CD4-positive, alpha-beta memory T cell (primary cell): ENCODE results near the gene PEX11B. TPM values are rescaled to one million over a fixed set of nuclear protein-coding genes. Genes with fewer than 3 reads are reported as not detected.

Experiments used
- CTCF ChIA-PET: fragments of 350-600 bp; sonication (Branson Sonifier 250); formaldehyde crosslinking; loops from one replicate; lab custom pipeline; 2021; ENCODE audit warnings: inconsistent platforms; ENCODE audit not compliant: partially characterized antibody; lab: Charles Lee
- POLR2A ChIA-PET: fragments of 350-600 bp; sonication (Branson Sonifier 250); formaldehyde crosslinking; loops from one replicate; lab custom pipeline; 2021; ENCODE audit not compliant: partially characterized antibody; lab: Charles Lee
- DNase-seq, 5 donors: peaks; one replicate each; pipeline versions ENCODE4 v3.0.0 to v3.0.0-alpha.2; 2020 to 2022; ENCODE audit warnings: mixed read lengths in 1 of 5
- H3K27ac ChIP-seq: one replicate; pipeline ENCODE4 v1.7.0; 2013; ENCODE audit warnings: low read depth, low read length
- H3K27me3 ChIP-seq: 2 replicates; pipeline ENCODE4 v1.7.0; 2013; ENCODE audit warnings: mild to moderate bottlenecking, low read length, moderate library complexity; ENCODE audit not compliant: insufficient read depth
- H3K36me3 ChIP-seq: 2 replicates; pipeline ENCODE4 v1.7.0; 2013; ENCODE audit warnings: mild to moderate bottlenecking, low read length, moderate library complexity; ENCODE audit not compliant: insufficient read depth
- H3K4me1 ChIP-seq: 2 replicates; pipeline ENCODE4 v1.7.0; 2013; ENCODE audit warnings: mild to moderate bottlenecking, low read length, moderate library complexity; ENCODE audit not compliant: insufficient read depth
- H3K4me3 ChIP-seq, 2 donors: one replicate each; pipeline ENCODE4 v1.7.0; 2013; ENCODE audit warnings: low read length in 2 of 2, mild to moderate bottlenecking in 1 of 2
- H3K9me3 ChIP-seq, 2 donors: one replicate each; pipeline ENCODE4 v1.7.0; 2013; ENCODE audit warnings: low read length in 2 of 2, control low read depth in 1 of 2; ENCODE audit not compliant: control insufficient read depth in 1 of 2
- H3K27ac Mint-ChIP-seq, 7 donors: one replicate each; pipeline ENCODE4 v1.8.0; 2020 to 2021; ENCODE audit warnings: mixed read lengths in 7 of 7, mild to moderate bottlenecking in 6 of 7, inconsistent platforms in 3 of 7, moderate library complexity in 3 of 7
- H3K27me3 Mint-ChIP-seq, 2 donors: one replicate each; pipeline ENCODE4 v1.8.0; 2020 to 2021; ENCODE audit warnings: mixed read lengths in 2 of 2
- H3K36me3 Mint-ChIP-seq, 2 donors: one replicate each; pipeline ENCODE4 v1.8.0; 2020 to 2021; ENCODE audit warnings: mixed read lengths in 2 of 2, inconsistent platforms in 1 of 2, mild to moderate bottlenecking in 1 of 2
- H3K4me1 Mint-ChIP-seq, 4 donors: one replicate each; pipeline ENCODE4 v1.8.0; 2020 to 2021; ENCODE audit warnings: mixed read lengths in 4 of 4, mild to moderate bottlenecking in 1 of 4
- H3K4me3 Mint-ChIP-seq, 8 donors: one replicate each; pipeline ENCODE4 v1.8.0; 2020 to 2021; ENCODE audit warnings: mixed read lengths in 8 of 8, mild to moderate bottlenecking in 7 of 8, moderate library complexity in 6 of 8, inconsistent platforms in 3 of 8
- H3K9me3 Mint-ChIP-seq, 8 donors: one replicate each; pipeline ENCODE4 v1.8.0; 2020 to 2021; ENCODE audit warnings: mixed read lengths in 8 of 8, mild to moderate bottlenecking in 5 of 8, inconsistent platforms in 3 of 8, moderate library complexity in 1 of 8
- intact Hi-C: fragments of 100-400 bp; cut with micrococcal nuclease; formaldehyde crosslinking; loops from one replicate; pipeline ENCODE4 v1.15.1; 2023
- polyA plus RNA-seq, 2 donors: library from polyadenylated mRNA; unstranded; fragments of 300-500 nt; fragmentation: Illumina TruSeq; gene quantifications; one replicate each; pipeline ENCODE4 v1.2.3, GENCODE V29; 2021
- total RNA-seq, 2 experiments: library from RNA; stranded (reverse); gene quantifications; one replicate each; pipeline ENCODE4 v1.2.3, GENCODE V29; 2021

The PEX11B gene
- total and polyA plus RNA-seq, 4 experiments from 2014 or later, result 34.7 to 55.3 (median 46.6) TPM

- Histone ChIP-seq H3K9me3 (no peaks in the 10 kb centered on the region), H3K27ac (peak overlapping the region; percentile 71), H3K36me3 (no peaks in the 10 kb centered on the region), H3K27me3 (no peaks in the 10 kb centered on the region), H3K4me3 (peak overlapping the region; percentile 65 to 85), H3K4me1 (peaks cover 65% of the 10 kb centered on the region)
- POLR2A ChIA-PET, result interaction anchor here (1.1 to 17.4 kb wide), 11 partner anchors 8 to 104 kb away, joined by 3 to 444 read pairs (median 19); partner anchors contain the start of genes PEX11B, PIAS3, RBM8A and TXNIP
- Mint-ChIP-seq H3K4me1 (peaks cover 44 to 80% (median 53%) of the 10 kb centered on the region in 4 donors), H3K27ac (peak overlapping the region; percentile 89 to 99 (median 98)), H3K4me3 (peak overlapping the region; percentile 93 to 97 (median 95)), H3K36me3 (peaks cover 3 to 20% of the 10 kb centered on the region in 2 donors), H3K27me3 (no peaks in the 10 kb centered on the region), H3K9me3 (peaks cover 0 to 3% (median 0%) of the 10 kb centered on the region in 8 donors)
- peak in 2 of 5 donors; percentile 27 to 55 for DNase-seq
- CTCF ChIA-PET, result interaction anchor here (1.4 to 9.4 kb wide), 7 partner anchors 16 to 116 kb away, joined by 4 to 98 read pairs (median 26); partner anchors contain the start of genes NUDT17, PIAS3 and RBM8A
- intact Hi-C loops, result loop anchor here (5.0 kb wide), 1 partner anchor 35 kb away; the partner anchor contains the start of gene TXNIP
Observed at GRCh38 chr1:145962157-145963102, 43.9 kb upstream of the PEX11B start.

DNA sequence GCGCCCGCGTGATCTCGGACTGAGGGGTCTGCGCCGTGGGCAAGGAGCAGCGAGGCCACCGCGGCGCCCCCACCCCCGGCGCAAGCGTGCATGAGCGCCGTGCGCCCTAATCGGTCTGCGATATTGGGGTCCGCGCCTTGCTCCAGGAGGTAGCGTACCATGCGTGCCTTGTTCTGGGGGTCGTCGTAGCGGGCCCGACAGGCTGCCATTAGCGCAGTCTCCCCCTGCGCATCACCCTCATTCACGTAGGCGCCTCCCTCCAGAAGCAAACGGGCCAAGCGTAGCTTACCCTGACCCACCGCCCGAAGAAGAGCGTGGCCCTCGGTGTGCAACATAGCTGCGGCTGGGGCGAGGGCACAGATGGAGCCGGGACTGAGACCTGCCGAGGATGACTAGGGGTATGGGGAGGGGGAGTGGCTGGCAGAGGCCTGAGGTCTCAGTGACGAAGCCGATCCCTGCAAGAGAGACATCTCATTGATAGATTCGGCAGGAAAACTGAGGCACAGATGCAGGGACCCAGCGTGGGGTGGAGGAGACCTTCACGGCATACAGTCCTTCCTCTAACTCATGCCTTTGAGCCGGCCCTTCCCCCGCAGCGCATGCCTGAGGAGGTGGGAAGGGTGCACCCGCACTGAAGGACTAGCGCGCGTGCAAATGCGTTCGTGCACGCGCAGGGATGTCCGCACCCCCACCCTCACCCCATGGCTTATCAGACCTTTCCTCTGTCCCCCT is 43.1 kb upstream of the PEX11B start:
- peaks cover 47 to 83% (median 54%) of the 10 kb centered on the region in 4 donors for H3K4me1 Mint-ChIP-seq
- H3K4me3 Mint-ChIP-seq, result peak overlapping the region; percentile 88 to 97 (median 94)
- H3K4me1 ChIP-seq, result peaks cover 64% of the 10 kb centered on the region
- H3K27me3 ChIP-seq, result no peaks in the 10 kb centered on the region
- peak overlapping the region; percentile 86 to 94 (median 91) for H3K27ac Mint-ChIP-seq
- no peaks in the 10 kb centered on the region for H3K9me3 Mint-ChIP-seq
- CTCF ChIA-PET, result interaction anchor here (3.5 to 9.4 kb wide), 4 partner anchors 17 to 115 kb away, joined by 26 to 98 read pairs (median 36); partner anchors contain the start of genes NUDT17 and RBM8A
- H3K9me3 ChIP-seq, result no peaks in the 10 kb centered on the region
- intact Hi-C loops, result loop anchor here (5.0 kb wide), 1 partner anchor 36 kb away; the partner anchor contains the start of gene TXNIP
- peaks cover 0 to 24% of the 10 kb centered on the region in 2 donors for H3K36me3 Mint-ChIP-seq
- peak in 4 of 5 donors; percentile 35 to 63 (median 41) for DNase-seq
- peak overlapping the region; percentile 71 for H3K27ac ChIP-seq
- H3K27me3 Mint-ChIP-seq, result no peaks in the 10 kb centered on the region
- peak overlapping the region; percentile 44 to 85 for H3K4me3 ChIP-seq
- POLR2A ChIA-PET, result interaction anchor here (1.1 to 17.4 kb wide), 9 partner anchors 9 to 103 kb away, joined by 3 to 444 read pairs (median 54); partner anchors contain the start of genes PEX11B, PIAS3, RBM8A and TXNIP
- no peaks in the 10 kb centered on the region for H3K36me3 ChIP-seq

GRCh38 chr1:145961109-145961424 is 42.5 kb upstream of the PEX11B start:
- Histone ChIP-seq H3K9me3 (no peaks in the 10 kb centered on the region), H3K4me3 (peak overlapping the region; percentile 44 to 85), H3K27me3 (no peaks in the 10 kb centered on the region), H3K4me1 (peaks cover 66% of the 10 kb centered on the region), H3K27ac (peak overlapping the region; percentile 71), H3K36me3 (no peaks in the 10 kb centered on the region)
- intact Hi-C loops, result loop anchor here (5.0 kb wide), 1 partner anchor 36 kb away; the partner anchor contains the start of gene TXNIP
- no peaks in the 10 kb centered on the region for H3K27me3 Mint-ChIP-seq
- ChIA-PET CTCF (interaction anchor here (9.4 kb wide), 1 partner anchor 18 kb away, joined by 98 read pairs; no protein-coding TSS in a partner anchor), POLR2A (interaction anchor here (0.7 to 17.4 kb wide), 7 partner anchors 11 to 103 kb away, joined by 3 to 444 read pairs (median 9); partner anchors contain the start of genes PIAS3, RBM8A and TXNIP)
- H3K27ac Mint-ChIP-seq, result peak overlapping the region; percentile 86 to 95 (median 89)
- H3K4me1 Mint-ChIP-seq, result peaks cover 48 to 88% (median 56%) of the 10 kb centered on the region in 4 donors
- no peaks in the 10 kb centered on the region for H3K9me3 Mint-ChIP-seq
- no peak for DNase-seq
- peak overlapping the region; percentile 88 to 97 (median 94) for H3K4me3 Mint-ChIP-seq
- peaks cover 0 to 24% of the 10 kb centered on the region in 2 donors for H3K36me3 Mint-ChIP-seq

DNA sequence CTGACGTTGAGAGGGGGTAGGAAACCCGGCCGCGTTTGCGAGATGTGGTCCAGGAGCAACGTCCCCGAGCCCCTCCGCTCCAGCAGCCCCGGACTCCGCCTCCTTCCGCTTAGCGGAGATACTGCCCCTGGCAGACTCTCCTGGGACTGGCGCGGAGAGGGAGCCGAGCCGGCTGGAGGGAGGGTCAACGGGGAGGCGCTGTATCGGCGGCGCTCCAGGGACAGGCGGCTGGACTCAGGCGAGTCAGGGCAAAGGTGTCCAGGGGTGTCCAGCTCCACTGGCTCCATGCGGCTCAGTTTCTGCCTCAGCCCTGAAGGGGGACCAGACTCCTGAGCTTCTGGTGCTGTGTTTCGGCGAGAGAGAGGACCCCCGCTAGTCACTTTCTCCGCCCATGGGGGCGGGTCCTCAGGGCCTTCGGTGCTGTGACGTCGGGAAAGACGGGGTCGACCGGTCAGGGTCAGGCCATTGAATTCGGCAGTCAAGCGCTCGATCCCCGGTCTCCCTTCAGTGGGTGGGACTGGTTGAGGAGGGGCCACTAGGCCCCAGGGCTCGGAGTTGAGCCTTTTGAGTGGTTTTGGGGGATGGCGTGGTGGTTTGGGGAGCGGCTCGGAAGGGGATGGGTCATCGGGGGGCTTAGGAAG is 42.1 kb upstream of the PEX11B start:
- H3K4me3 Mint-ChIP-seq, result peak overlapping the region; percentile 88 to 97 (median 94)
- DNase-seq, result peak in 3 of 5 donors; percentile 37 to 67 (median 44)
- Histone ChIP-seq H3K36me3 (no peaks in the 10 kb centered on the region), H3K9me3 (no peaks in the 10 kb centered on the region), H3K27ac (peak overlapping the region; percentile 71), H3K27me3 (no peaks in the 10 kb centered on the region), H3K4me1 (peaks cover 67% of the 10 kb centered on the region), H3K4me3 (peak overlapping the region; percentile 44 to 85)
- CTCF ChIA-PET, result no interaction called here
- no peaks in the 10 kb centered on the region for H3K27me3 Mint-ChIP-seq
- POLR2A ChIA-PET, result interaction anchor here (0.7 to 17.4 kb wide), 5 partner anchors 11 to 76 kb away, joined by 3 to 444 read pairs (median 203); partner anchors contain the start of genes RBM8A and TXNIP
- peaks cover 52 to 91% (median 61%) of the 10 kb centered on the region in 4 donors for H3K4me1 Mint-ChIP-seq
- H3K9me3 Mint-ChIP-seq, result no peaks in the 10 kb centered on the region
- peaks cover 0 to 24% of the 10 kb centered on the region in 2 donors for H3K36me3 Mint-ChIP-seq
- intact Hi-C loops, result loop anchor here (5.0 kb wide), 1 partner anchor 37 kb away; the partner anchor contains the start of gene TXNIP
- H3K27ac Mint-ChIP-seq, result peak overlapping the region; percentile 82 to 95 (median 89)

DNA sequence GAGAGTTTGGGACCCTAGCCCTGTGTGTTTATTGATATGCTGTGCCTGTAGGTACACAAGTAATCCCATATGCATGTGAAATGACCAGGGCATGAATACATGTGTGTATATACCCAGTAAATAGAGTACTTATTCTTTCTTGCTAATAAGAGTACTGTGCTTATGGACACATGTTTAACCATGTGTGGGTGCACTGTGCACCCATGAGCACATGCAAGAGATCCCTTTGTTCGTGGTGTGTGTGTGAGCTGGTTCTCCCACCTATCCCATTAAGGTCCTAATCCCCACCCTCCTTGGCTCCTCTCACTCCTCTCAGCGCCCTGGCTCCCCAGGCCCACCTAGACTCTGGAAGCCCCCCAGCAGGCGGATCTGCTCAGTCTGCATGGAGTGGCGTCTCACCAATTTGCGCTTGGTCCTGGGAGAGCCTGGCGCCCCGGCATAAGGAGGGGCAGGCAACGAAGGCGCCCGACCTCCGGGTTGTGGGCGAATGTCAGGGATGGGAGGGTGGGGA is 41.5 kb upstream of the PEX11B start:
- Histone ChIP-seq H3K4me1 (peaks cover 67% of the 10 kb centered on the region), H3K36me3 (no peaks in the 10 kb centered on the region), H3K27me3 (no peaks in the 10 kb centered on the region), H3K4me3 (peak overlapping the region in 1 of 2 donors; percentile 85), H3K9me3 (no peaks in the 10 kb centered on the region), H3K27ac (peak overlapping the region; percentile 71)
- Mint-ChIP-seq H3K4me1 (peaks cover 54 to 91% (median 63%) of the 10 kb centered on the region in 4 donors), H3K9me3 (no peaks in the 10 kb centered on the region), H3K4me3 (peak overlapping the region; percentile 59 to 97 (median 84)), H3K36me3 (peaks cover 0 to 22% of the 10 kb centered on the region in 2 donors), H3K27me3 (no peaks in the 10 kb centered on the region), H3K27ac (peak overlapping the region; percentile 71 to 95 (median 89))
- ChIA-PET POLR2A (interaction anchor here (1.2 to 17.4 kb wide), 4 partner anchors 19 to 102 kb away, joined by 4 to 444 read pairs (median 286); partner anchors contain the start of genes RBM8A and TXNIP), CTCF (interaction anchor here (0.9 to 3.5 kb wide), 2 partner anchors 19 to 104 kb away, joined by 3 to 30 read pairs; no protein-coding TSS in a partner anchor)
- no peak for DNase-seq
- intact Hi-C loops, result loop anchor here (2.0 to 5.0 kb wide), 3 partner anchors 17 to 43 kb away; partner anchors contain the start of genes PEX11B and TXNIP
